T follicular helper cell (primary cell): ENCODE data around the gene GSE1.
"Not testable (repeated sequence)": the region's sequence is repeated elsewhere in the genome, so short reads cannot be mapped to it uniquely, and the experiment has no call there.

Experiments used
- DNase-seq: peaks from one replicate; pipeline ENCODE4 v3.0.0-alpha.2; 2020; ENCODE audit warnings: low read depth

Gene GSE1

DNA sequence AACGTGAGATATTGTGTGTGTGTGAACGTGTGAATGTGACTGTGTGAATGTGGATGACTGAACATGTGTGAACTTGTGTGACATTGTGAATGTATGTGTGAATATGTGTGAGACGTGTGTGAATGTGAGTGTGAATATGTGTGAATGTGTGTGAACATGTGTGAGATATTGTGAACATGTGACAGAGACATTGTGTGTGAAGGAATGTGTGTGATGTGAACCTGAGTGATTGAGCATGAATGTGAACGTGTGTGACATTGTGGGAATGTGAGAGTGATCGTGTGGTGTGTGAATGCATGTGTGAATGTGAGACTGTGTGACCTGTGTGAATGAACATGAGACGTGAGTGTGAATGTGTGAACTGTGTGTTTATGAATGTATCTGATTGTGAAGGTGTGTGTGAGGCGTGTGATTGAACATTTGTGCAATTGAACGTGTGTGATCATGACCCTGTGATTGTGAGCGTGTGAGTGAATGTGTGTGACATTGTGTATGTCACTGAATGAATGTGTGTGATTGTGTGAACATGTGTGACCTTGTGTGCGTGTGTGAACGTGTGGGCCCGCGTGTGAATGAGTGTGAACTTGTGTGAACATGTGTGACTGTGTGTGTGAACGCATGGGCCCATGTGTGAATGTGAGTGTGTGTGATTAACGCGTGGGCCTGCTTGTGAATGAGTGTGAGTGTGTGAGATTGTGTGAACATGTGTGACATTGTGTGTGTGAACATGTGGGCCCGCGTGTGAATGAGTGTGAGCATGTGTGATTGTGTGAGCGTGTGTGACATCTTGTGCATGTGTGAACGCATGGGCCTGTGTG, 23.2 kb upstream of the GSE1 start:
- DNase-seq: no peak

DNA sequence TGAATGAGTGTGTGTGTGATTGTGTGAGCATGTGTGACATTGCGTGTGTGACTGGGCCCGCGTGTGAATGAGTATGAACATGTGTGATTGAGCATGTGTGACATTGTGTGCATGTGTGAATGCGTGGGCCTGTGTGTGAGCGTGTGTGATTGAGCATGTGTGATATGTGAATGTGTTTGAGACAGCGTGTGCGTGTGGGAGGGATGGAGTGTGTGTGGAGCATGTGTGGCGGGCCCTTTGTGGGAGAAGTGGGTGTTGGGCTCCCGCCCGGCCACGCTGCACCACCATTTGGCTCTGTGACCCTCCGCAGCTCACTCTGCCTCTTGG, 22.7 kb upstream of the GSE1 start:
- no peak for DNase-seq

DNA sequence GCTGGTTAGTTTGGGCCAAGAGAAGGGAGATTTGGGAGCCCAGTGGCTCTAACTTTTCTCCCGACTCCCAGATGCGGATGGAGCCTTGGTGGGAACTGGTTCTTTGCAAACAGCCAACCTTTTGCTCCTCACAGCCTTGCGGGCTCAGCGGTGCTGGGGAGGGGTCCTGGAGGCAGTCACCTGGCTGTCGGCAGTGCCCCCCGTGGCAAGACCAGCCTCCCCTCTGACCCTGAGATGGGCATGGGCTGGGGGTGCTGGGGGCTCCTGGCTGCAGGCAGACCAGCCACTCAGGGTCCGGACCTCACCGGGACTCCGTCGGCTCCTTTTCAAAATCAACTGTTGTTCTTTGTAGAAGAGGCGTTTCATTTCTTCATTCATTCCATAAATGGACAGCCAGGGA, 21.7 kb upstream of the GSE1 start:
- DNase-seq: no peak

GRCh38 chr16:85592277-85592676, 20.8 kb upstream of the GSE1 start:
- not testable (repeated sequence) for DNase-seq

GRCh38 chr16:85592700-85593493, 20.2 kb upstream of the GSE1 start:
- DNase-seq: no peak

DNA sequence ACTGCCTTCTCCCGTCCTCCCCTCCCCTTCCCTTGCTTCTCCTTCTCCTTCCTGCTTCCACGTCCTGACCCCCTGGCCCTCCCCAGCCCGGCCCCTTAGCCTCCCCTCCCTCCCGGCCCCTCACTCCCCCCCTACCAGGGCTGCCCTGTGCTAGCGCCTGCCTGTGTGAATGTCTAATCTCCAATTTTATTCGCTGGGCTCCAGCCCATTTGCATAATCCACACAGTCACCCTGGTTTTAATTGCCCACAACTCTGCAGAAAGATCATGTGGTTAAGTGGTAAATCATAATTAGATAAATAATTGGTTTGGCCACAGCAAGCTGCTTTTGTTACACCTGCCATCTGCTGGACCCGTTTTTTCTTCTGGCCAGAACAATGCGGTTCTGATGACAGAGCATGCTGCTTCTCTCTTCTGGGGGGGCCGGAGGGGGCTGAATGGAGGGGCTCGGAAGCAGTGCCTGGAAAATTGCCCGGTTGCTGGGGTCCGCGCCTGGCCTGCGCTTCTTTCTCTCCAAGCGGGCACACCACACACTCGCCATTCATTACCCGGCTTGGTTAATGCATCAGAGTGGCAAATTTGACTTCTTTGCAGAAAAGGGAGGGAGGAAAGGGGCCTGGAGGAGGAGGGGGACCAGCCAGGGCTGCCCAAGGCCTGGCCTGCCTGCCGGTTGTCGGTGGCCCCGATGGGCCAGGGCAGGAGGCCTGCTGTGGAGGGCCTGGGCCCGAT, 19.5 kb upstream of the GSE1 start:
- no peak for DNase-seq

GRCh38 chr16:85594273-85594977, 18.7 kb upstream of the GSE1 start:
- no peak for DNase-seq

DNA sequence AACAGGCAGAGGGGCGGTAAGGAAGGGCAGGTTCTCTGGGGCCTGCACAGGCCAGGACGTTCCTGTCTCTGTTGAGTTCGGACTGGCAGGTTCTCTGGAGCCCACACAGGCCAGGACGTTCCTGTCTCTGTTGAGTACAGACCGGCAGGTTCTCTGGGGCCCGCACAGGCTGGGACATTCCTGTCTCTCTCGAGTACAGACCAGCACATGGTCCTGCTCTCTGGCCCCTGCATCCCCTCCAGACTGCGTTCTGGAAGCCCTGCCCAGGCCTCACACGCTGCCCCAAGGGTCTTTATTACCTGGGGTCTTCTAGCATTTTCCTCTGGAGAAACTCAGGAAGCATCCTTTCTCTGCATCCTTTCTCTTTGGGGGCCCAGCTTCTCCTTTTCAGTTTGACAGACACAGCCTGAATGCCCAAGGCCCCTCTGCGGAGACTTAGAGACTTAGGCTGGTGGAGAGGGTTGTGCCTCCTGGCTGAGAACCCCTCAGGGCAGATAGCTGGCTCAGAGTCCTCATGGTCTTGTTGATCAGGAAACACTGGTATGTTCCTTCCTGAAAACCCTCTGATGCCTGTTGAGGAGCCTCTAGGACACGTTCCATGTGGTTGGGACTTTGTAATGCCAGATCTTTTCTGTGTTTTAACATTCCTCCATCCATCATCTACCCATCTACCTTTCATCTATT, 18.0 kb upstream of the GSE1 start:
- DNase-seq: no peak

DNA sequence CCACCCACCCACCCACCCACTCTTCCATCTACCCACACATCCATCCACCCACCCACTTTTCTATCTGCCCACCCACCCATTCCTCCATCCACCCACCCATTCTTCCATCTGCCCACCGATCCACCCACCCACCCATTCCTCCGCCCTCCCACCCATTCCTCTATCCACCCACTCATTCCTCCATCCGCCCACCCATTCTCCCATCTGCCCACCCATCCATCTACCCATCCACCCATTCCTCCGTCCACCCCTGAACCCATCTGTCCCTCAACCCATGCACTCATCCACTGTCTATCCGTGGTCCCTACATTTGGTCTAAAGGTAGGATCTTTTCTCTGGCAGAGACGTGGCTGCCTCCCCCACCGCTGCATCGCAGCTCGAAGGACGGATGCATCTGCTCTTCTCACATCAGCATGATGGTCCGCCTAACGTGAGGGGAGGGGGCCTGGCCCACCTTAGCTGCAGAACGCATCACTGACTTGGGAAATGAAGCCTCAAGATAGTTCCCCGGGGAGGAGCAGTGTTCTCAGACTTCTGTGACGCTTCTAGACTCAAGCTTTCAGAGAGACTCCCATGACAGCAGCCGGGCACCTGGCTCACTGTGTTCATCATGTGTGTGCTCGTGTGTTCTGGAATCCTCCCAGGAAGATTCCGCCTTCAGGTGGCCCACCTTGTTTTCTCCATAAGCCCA, 17.2 kb upstream of the GSE1 start:
- DNase-seq: no peak

- DNase-seq: no peak
These were observed 15.0 kb upstream of the GSE1 start for GRCh38 chr16:85598141-85598540.

- no peak for DNase-seq
These were observed 13.0 kb upstream of the GSE1 start for GRCh38 chr16:85600078-85600477.

GRCh38 chr16:85600530-85601271, 12.4 kb upstream of the GSE1 start:
- DNase-seq: no peak

GRCh38 chr16:85601272-85601639, 11.9 kb upstream of the GSE1 start:
- no peak for DNase-seq

GRCh38 chr16:85601730-85602401, 11.3 kb upstream of the GSE1 start:
- no peak for DNase-seq

DNA sequence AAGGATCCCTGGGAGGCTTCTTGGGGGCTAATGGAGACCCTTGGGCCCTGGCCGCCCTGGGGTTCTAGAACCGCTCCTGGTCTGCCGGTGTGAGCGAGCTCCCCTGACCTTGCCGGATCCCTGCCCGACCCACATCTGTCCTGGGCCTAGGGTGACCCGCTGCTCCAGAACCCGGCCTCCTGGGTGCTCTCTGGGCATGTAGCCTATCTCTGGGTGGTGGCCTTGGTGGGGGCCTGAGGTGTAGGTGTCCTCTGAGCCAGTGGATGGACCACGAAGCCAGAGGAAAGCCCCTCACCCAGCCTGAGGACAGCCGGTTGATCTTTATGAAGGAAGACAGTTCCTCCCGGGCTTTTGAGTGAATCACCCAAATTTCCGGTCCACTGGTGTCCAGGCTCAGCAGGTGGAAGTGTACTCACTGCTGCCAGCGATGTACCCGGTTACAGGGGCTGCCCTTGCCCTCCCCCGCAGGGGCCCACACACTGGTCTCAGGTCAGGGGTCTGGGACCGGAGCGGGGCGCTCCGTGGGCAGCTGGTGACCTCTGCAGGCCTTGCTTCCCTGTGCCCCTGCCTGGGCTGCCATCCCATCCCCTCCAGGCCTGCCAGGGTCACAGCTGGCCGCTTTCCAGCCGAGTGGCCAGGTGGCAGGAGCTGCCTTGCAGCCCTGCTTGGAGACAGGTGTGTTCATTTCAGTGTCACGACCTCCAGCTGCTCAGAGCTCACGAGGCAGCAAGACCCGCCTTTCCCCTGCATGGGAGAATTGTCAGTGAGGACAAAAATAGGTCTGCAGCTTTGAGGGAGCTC, 10.5 kb upstream of the GSE1 start:
- DNase-seq: no peak

GRCh38 chr16:85603203-85603755, 9.8 kb upstream of the GSE1 start:
- no peak for DNase-seq

GRCh38 chr16:85604145-85604705, 8.9 kb upstream of the GSE1 start:
- DNase-seq: no peak
